Nephron progenitor cell (in vitro differentiated cells): Measurements from ENCODE around the gene RNASE4.

Experiments used
- DNase-seq: peaks from one replicate; pipeline ENCODE4 v3.0.0; 2021
- H3K27ac Mint-ChIP-seq: 2 replicates; pipeline ENCODE4 v1.8.0; 2021; ENCODE audit warnings: mild to moderate bottlenecking, moderate library complexity, mixed read lengths
- H3K27me3 Mint-ChIP-seq: 2 replicates; pipeline ENCODE4 v1.8.0; 2021; ENCODE audit warnings: mild to moderate bottlenecking, low read depth, mixed read lengths; ENCODE audit not compliant: poor library complexity
- H3K36me3 Mint-ChIP-seq: 2 replicates; pipeline ENCODE4 v1.8.0; 2021; ENCODE audit warnings: low read depth, mixed read lengths
- H3K4me1 Mint-ChIP-seq: 2 replicates; pipeline ENCODE4 v1.8.0; 2021; ENCODE audit warnings: mixed read lengths
- H3K4me3 Mint-ChIP-seq: 2 replicates; pipeline ENCODE4 v1.8.0; 2021; ENCODE audit warnings: mild to moderate bottlenecking, moderate library complexity, mixed read lengths
- H3K9me3 Mint-ChIP-seq: 2 replicates; pipeline ENCODE4 v1.8.0; 2021; ENCODE audit warnings: mild to moderate bottlenecking, moderate library complexity, mixed read lengths
- CTCF ChIP-seq: fragments of 200-600 bp; sonication (generic); IDR thresholded peaks from 2 replicates; pipeline ENCODE4 v1.5.0; 2021; ENCODE audit warnings: antibody characterized with exemption

RNASE4 gene

GRCh38 chr14:20706657-20707355 is 22.4 kb downstream of the RNASE4 start:
- no peak overlapping the region for H3K27ac Mint-ChIP-seq

GRCh38 chr14:20707622-20708021 is 23.3 kb downstream of the RNASE4 start:
- no peak overlapping the region for H3K27ac Mint-ChIP-seq
- H3K4me1 Mint-ChIP-seq: no peaks in the 10 kb centered on the region
- H3K9me3 Mint-ChIP-seq: peaks cover 3% of the 10 kb centered on the region
- no peak for TF ChIP-seq CTCF
- peaks cover 4% of the 10 kb centered on the region for H3K27me3 Mint-ChIP-seq
- no peak overlapping the region for H3K4me3 Mint-ChIP-seq
- DNase-seq: no peak
- no peaks in the 10 kb centered on the region for H3K36me3 Mint-ChIP-seq

More at GRCh38 chr14:20706657-20707355, 22.4 kb downstream of the RNASE4 start:
- H3K9me3 Mint-ChIP-seq: peaks cover 3% of the 10 kb centered on the region
- DNase-seq: no peak
- H3K4me1 Mint-ChIP-seq: no peaks in the 10 kb centered on the region
- no peaks in the 10 kb centered on the region for H3K36me3 Mint-ChIP-seq
- no peak for TF ChIP-seq CTCF
- H3K4me3 Mint-ChIP-seq: no peak overlapping the region
- peaks cover 4% of the 10 kb centered on the region for H3K27me3 Mint-ChIP-seq

GRCh38 chr14:20711261-20711660 is 26.9 kb downstream of the RNASE4 start:
- DNase-seq: no peak
- H3K4me3 Mint-ChIP-seq: no peak overlapping the region
- no peak overlapping the region for H3K27ac Mint-ChIP-seq
- no peak for TF ChIP-seq CTCF
- H3K27me3 Mint-ChIP-seq: peaks cover 4% of the 10 kb centered on the region
- H3K36me3 Mint-ChIP-seq: peaks cover 5% of the 10 kb centered on the region
- H3K9me3 Mint-ChIP-seq: peaks cover 7% of the 10 kb centered on the region
- H3K4me1 Mint-ChIP-seq: peaks cover 5% of the 10 kb centered on the region

GRCh38 chr14:20711685-20712084 is 27.3 kb downstream of the RNASE4 start:
- Mint-ChIP-seq H3K27me3 (peaks cover 4% of the 10 kb centered on the region), H3K9me3 (peaks cover 9% of the 10 kb centered on the region), H3K4me3 (no peak overlapping the region), H3K4me1 (peaks cover 5% of the 10 kb centered on the region), H3K27ac (no peak overlapping the region), H3K36me3 (peaks cover 5% of the 10 kb centered on the region)
- no peak for TF ChIP-seq CTCF
- DNase-seq: no peak

GRCh38 chr14:20712904-20713303 is 28.5 kb downstream of the RNASE4 start:
- peaks cover 5% of the 10 kb centered on the region for H3K36me3 Mint-ChIP-seq
- H3K27me3 Mint-ChIP-seq: peaks cover 4% of the 10 kb centered on the region
- no peak overlapping the region for H3K4me3 Mint-ChIP-seq
- peaks cover 5% of the 10 kb centered on the region for H3K4me1 Mint-ChIP-seq
- H3K9me3 Mint-ChIP-seq: peaks cover 14% of the 10 kb centered on the region
- no peak overlapping the region for H3K27ac Mint-ChIP-seq
- TF ChIP-seq CTCF: no peak
- DNase-seq: no peak
